ENCODE data around the gene SCN4B.

The SCN4B gene

GRCh38 chr11:118128310-118128709 lies 24.3 kb downstream of the SCN4B start:
- no peak overlapping the region for H3K4me3 ChIP-seq (ENCODE audit: low read length)
- TF ChIP-seq CTCF (conservative IDR thresholded peaks at IDR 0.05; ENCODE audit: low read depth, low read length): no peak
- DNase-seq (ENCODE audit: low read depth): no peak

DNA sequence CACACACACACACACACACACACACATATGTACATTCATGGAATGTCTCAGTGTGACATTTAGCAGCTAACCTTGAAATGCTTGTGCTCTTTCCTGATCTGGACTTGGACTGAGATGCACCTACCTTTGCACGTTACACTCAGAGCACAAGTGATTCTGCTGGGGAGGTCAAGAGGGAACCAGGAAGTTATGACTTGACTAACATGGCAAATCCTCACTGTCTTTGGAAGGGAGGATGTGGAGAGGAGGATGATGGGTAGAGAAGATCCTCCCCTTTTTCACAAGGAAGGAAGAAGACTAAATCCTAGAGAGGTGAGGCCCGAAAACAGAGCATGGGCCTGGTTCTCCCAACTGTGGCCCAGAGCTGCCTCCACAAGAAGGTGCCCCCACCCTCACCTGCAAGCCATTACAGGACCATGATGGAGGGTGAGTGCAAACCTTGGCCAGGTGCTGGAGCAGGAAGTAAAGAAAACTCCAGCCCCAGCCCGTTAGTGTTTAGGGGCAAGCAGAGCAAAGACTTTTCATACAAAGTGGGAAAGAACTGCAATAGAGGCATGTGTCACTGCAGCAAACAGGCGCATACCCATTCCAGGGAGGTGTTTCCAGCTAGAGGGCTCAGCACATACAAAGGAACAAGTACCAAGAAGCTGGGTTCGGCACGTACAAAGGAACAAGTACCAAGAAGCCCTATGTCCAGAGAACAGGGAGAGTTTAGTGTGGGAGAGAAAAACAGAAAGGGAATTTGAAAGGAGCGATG lies 26.4 kb downstream of the SCN4B start:
- DNase-seq (ENCODE audit: low read depth): no peak
- H3K4me3 ChIP-seq (ENCODE audit: low read length): no peak overlapping the region
- TF ChIP-seq CTCF (conservative IDR thresholded peaks at IDR 0.05; ENCODE audit: low read depth, low read length): no peak

- H3K4me3 ChIP-seq (ENCODE audit: low read length): no peak overlapping the region
- TF ChIP-seq CTCF (conservative IDR thresholded peaks at IDR 0.05; ENCODE audit: low read depth, low read length): no peak
- no peak for DNase-seq (ENCODE audit: low read depth)
Observed at GRCh38 chr11:118124929-118125535, 27.6 kb downstream of the SCN4B start.

GRCh38 chr11:118120793-118121192 lies 31.8 kb downstream of the SCN4B start:
- TF ChIP-seq CTCF (conservative IDR thresholded peaks at IDR 0.05; ENCODE audit: low read depth, low read length): no peak
- H3K4me3 ChIP-seq (ENCODE audit: low read length): no peak overlapping the region
- no peak for DNase-seq (ENCODE audit: low read depth)

GRCh38 chr11:118117790-118118601 lies 34.6 kb downstream of the SCN4B start:
- no peak overlapping the region for H3K4me3 ChIP-seq (ENCODE audit: low read length)
- no peak for DNase-seq (ENCODE audit: low read depth)
- no peak for TF ChIP-seq CTCF (conservative IDR thresholded peaks at IDR 0.05; ENCODE audit: low read depth, low read length)

DNA sequence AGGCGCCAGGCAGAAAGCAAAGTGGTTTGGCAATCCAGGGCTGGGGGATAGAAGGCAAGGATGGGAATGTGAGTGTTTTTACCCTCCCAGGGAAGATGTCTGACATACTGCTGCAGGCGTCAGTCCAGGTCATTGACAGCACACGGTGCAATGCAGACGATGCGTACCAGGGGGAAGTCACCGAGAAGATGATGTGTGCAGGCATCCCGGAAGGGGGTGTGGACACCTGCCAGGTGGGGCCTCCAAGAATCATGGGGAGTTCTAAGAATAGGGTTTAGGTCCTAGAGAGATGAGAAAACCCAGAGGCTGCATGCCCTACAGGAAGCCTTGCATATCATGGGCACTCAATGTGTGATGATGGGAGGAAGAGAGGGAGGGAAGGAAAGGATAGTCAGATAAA lies 37.6 kb downstream of the SCN4B start:
- TF ChIP-seq CTCF (conservative IDR thresholded peaks at IDR 0.05; ENCODE audit: low read depth, low read length): no peak
- DNase-seq (ENCODE audit: low read depth): no peak
- no peak overlapping the region for H3K4me3 ChIP-seq (ENCODE audit: low read length)
